KOPT-K1 (cell line): ENCODE results near the gene ST8SIA2.
"Not testable (repeated sequence)": the region's sequence is repeated elsewhere in the genome, so short reads cannot be mapped to it uniquely, and the experiment has no call there.

Experiments
- H3K27ac ChIP-seq: fragments of 200-600 bp; sonication (generic); 2 replicates; pipeline ENCODE4 v1.5.1; 2016; ENCODE audit warnings: antibody characterized with exemption, mild to moderate bottlenecking, low read depth, low read length; ENCODE audit not compliant: poor library complexity, severe bottlenecking
- H3K36me3 ChIP-seq: fragments of 200-600 bp; sonication (generic); 2 replicates; pipeline ENCODE4 v1.5.1; 2017; ENCODE audit warnings: antibody characterized with exemption, mild to moderate bottlenecking, low read length, moderate library complexity; ENCODE audit not compliant: insufficient read depth
- H3K9me3 ChIP-seq: fragments of 200-600 bp; sonication (generic); 2 replicates; pipeline ENCODE4 v1.5.1; 2017; ENCODE audit warnings: antibody characterized with exemption, low read length, mild to moderate bottlenecking; ENCODE audit not compliant: insufficient read depth, poor library complexity, severe bottlenecking

The ST8SIA2 gene

GRCh38 chr15:92479730-92480129 lies 86.0 kb downstream of the ST8SIA2 start:
- H3K9me3 ChIP-seq, H3K27ac ChIP-seq, H3K36me3 ChIP-seq: not testable (repeated sequence)

- Histone ChIP-seq H3K27ac (no peak overlapping the region), H3K36me3 (no peaks in the 10 kb centered on the region), H3K9me3 (no peaks in the 10 kb centered on the region)
Observed at GRCh38 chr15:92480361-92480760, 86.7 kb downstream of the ST8SIA2 start.

GRCh38 chr15:92485441-92485840 lies 91.8 kb downstream of the ST8SIA2 start:
- H3K9me3 ChIP-seq: peaks cover 7% of the 10 kb centered on the region
- no peaks in the 10 kb centered on the region for H3K36me3 ChIP-seq
- H3K27ac ChIP-seq: no peak overlapping the region

- Histone ChIP-seq H3K9me3 (peaks cover 14% of the 10 kb centered on the region), H3K36me3 (no peaks in the 10 kb centered on the region), H3K27ac (no peak overlapping the region)
Observed at GRCh38 chr15:92492551-92493115, 99.0 kb downstream of the ST8SIA2 start.

GRCh38 chr15:92494806-92495336 lies 101.2 kb downstream of the ST8SIA2 start:
- Histone ChIP-seq H3K36me3 (no peaks in the 10 kb centered on the region), H3K27ac (no peak overlapping the region), H3K9me3 (peaks cover 11% of the 10 kb centered on the region)

GRCh38 chr15:92495446-92495845 lies 101.8 kb downstream of the ST8SIA2 start:
- peaks cover 7% of the 10 kb centered on the region for H3K9me3 ChIP-seq
- no peak overlapping the region for H3K27ac ChIP-seq
- H3K36me3 ChIP-seq: no peaks in the 10 kb centered on the region

- Histone ChIP-seq H3K9me3 (no peaks in the 10 kb centered on the region), H3K36me3 (no peaks in the 10 kb centered on the region), H3K27ac (no peak overlapping the region)
Observed at GRCh38 chr15:92499731-92500530, 106.2 kb downstream of the ST8SIA2 start.

GRCh38 chr15:92502336-92502735 lies 108.7 kb downstream of the ST8SIA2 start:
- H3K9me3 ChIP-seq: peaks cover 1% of the 10 kb centered on the region
- H3K36me3 ChIP-seq: no peaks in the 10 kb centered on the region
- H3K27ac ChIP-seq: no peak overlapping the region

- Histone ChIP-seq H3K27ac (no peak overlapping the region), H3K9me3 (peaks cover 4% of the 10 kb centered on the region), H3K36me3 (no peaks in the 10 kb centered on the region)
Observed at GRCh38 chr15:92502930-92503857, 109.5 kb downstream of the ST8SIA2 start.

- Histone ChIP-seq H3K36me3 (no peaks in the 10 kb centered on the region), H3K27ac (no peak overlapping the region)
Observed at GRCh38 chr15:92503889-92504288, 110.2 kb downstream of the ST8SIA2 start.

GRCh38 chr15:92505611-92506010 lies 111.9 kb downstream of the ST8SIA2 start:
- H3K36me3 ChIP-seq: no peaks in the 10 kb centered on the region

More at GRCh38 chr15:92503889-92504288, 110.2 kb downstream of the ST8SIA2 start:
- H3K9me3 ChIP-seq: peaks cover 4% of the 10 kb centered on the region

GRCh38 chr15:92506506-92506905 lies 112.8 kb downstream of the ST8SIA2 start:
- Histone ChIP-seq H3K27ac (no peak overlapping the region), H3K9me3 (peaks cover 4% of the 10 kb centered on the region), H3K36me3 (no peaks in the 10 kb centered on the region)

More at GRCh38 chr15:92505611-92506010, 111.9 kb downstream of the ST8SIA2 start:
- H3K9me3 ChIP-seq: peaks cover 4% of the 10 kb centered on the region
- H3K27ac ChIP-seq: no peak overlapping the region

- Histone ChIP-seq H3K27ac (no peak overlapping the region), H3K9me3 (peaks cover 4% of the 10 kb centered on the region), H3K36me3 (no peaks in the 10 kb centered on the region)
Observed at GRCh38 chr15:92510163-92510882, 116.6 kb downstream of the ST8SIA2 start.
